ENCODE measurements around the gene FAM24A.

The FAM24A gene

GRCh38 chr10:122954731-122955050 is 44.3 kb downstream of the FAM24A start:
- DNase-seq (ENCODE audit: insufficient read length, low spot score) (no peak), FAIRE-seq (no peak)
- TF ChIP-seq POLR2A (IDR thresholded peaks at IDR 0.05; ENCODE audit: low read depth, low read length), result no peak

GRCh38 chr10:122955892-122956291 is 45.5 kb downstream of the FAM24A start:
- no peak for TF ChIP-seq POLR2A (IDR thresholded peaks at IDR 0.05; ENCODE audit: low read depth, low read length)
- FAIRE-seq (no peak), DNase-seq (ENCODE audit: insufficient read length, low spot score) (no peak)

- no peak for TF ChIP-seq POLR2A (IDR thresholded peaks at IDR 0.05; ENCODE audit: low read depth, low read length)
Measured at GRCh38 chr10:122957474-122957873, 47.1 kb downstream of the FAM24A start.

GRCh38 chr10:122962405-122962804 is 52.0 kb downstream of the FAM24A start:
- no peak for TF ChIP-seq POLR2A (IDR thresholded peaks at IDR 0.05; ENCODE audit: low read depth, low read length)
- no peak for DNase-seq (ENCODE audit: insufficient read length, low spot score)
- FAIRE-seq, result no peak

More at GRCh38 chr10:122957474-122957873, 47.1 kb downstream of the FAM24A start:
- no peak for FAIRE-seq
- no peak for DNase-seq (ENCODE audit: insufficient read length, low spot score)

Data from H54 (cell line).